K562 treated with DMSO at 1 percent for 12 hours (cell line): ENCODE data around the gene EPHB3. TPM values are rescaled to one million over a fixed set of nuclear protein-coding genes. Genes with fewer than 3 reads are reported as not detected.

Source experiments
- total RNA-seq: library from RNA; unstranded; fragments of 300-600 nt; gene quantifications from 2 replicates; pipeline ENCODE4 v1.2.3, GENCODE V29; 2022; ENCODE audit not compliant: insufficient read depth

EPHB3 gene
- not detected in 2 replicates for total RNA-seq

GRCh38 chr3:184561061-184561912, at the start of gene EPHB3:
Gene EPHB3, plus strand, starts transcription at chr3:184561785. Its CDS starts 451 bp downstream, at chr3:184562236.

Other genes starting within 250 kb of the EPHB3 start
- gene EIF4G1, start 247.2 kb upstream of the EPHB3 start, total RNA-seq = 136 and 214 TPM in 2 replicates
- 15.2 and 18.3 TPM in 2 replicates for gene FAM131A, start 224.2 kb upstream of the EPHB3 start, total RNA-seq
- gene CLCN2, start 200.2 kb upstream of the EPHB3 start, total RNA-seq = 5.2 and 12.0 TPM in 2 replicates
- gene POLR2H, start 200.1 kb upstream of the EPHB3 start, total RNA-seq = 101 and 109 TPM in 2 replicates
- 0.62 TPM in 1 of 2 replicates, not detected in the other for gene THPO, start 183.6 kb upstream of the EPHB3 start, total RNA-seq
- 0.41 and 3.4 TPM in 2 replicates for gene CHRD, start 181.7 kb upstream of the EPHB3 start, total RNA-seq
- 34.5 and 44.0 TPM in 2 replicates for gene MAGEF1, start 150.3 kb downstream of the EPHB3 start, total RNA-seq